ENCODE measurements around the gene GRK5.

- no peak for TF ChIP-seq CTCF (IDR thresholded peaks at IDR 0.05)
- TF ChIP-seq POLR2A (IDR thresholded peaks at IDR 0.05), result no peak
- TF ChIP-seq EP300 (IDR thresholded peaks at IDR 0.05), result no peak
- no peak for TF ChIP-seq POLR2AphosphoS5 (IDR thresholded peaks at IDR 0.05)
These were observed 72.1 kb downstream of the GRK5 start for GRCh38 chr10:119279441-119279840.
